HepG2 (cell line): ENCODE data around the gene KDM6B. TPM values are rescaled to one million over a fixed set of nuclear protein-coding genes. Genes with fewer than 3 reads are reported as not detected.

Experiments
- ATAC-seq: fragments of 200-7000 bp; cut with Tn5 transposase; 3 replicates; pipeline ENCODE4 v1.9.1; 2020; ENCODE audit warnings: mild to moderate bottlenecking, moderate library complexity
- BruUV-seq: library from RNA; stranded (reverse); fragments of 400-500 nt; replicated peaks from 2 replicates; lab custom pipeline; 2021; lab: Mats Ljungman, UMichigan
- CTCF ChIA-PET: fragments of 300-600 bp; formaldehyde crosslinking; extraction: SDS; loops from one replicate; lab custom pipeline; 2021; ENCODE audit warnings: low total read pairs, inconsistent platforms, low intra/inter-chr PET ratio; lab: Yijun Ruan, JAX
- POLR2A ChIA-PET: fragments of 350-600 bp; sonication (Branson Sonifier 250); formaldehyde crosslinking; loops from one replicate; lab custom pipeline; 2020; ENCODE audit warnings: antibody characterized with exemption, inconsistent platforms; lab: Yijun Ruan, JAX
- DNase-seq: peaks from one replicate; pipeline ENCODE4 v3.0.0-alpha.2; 2015; ENCODE audit warnings: low spot score
- FAIRE-seq: peaks from 3 replicates; lab custom pipeline; 2011; peaks lifted over from hg19 to GRCh38; lab: Jason Lieb, UNC
- H2AFZ ChIP-seq: one replicate; pipeline ENCODE4 v1.6.1; 2011; ENCODE audit warnings: low read length, inconsistent platforms
- H3K27ac ChIP-seq: fragments of 300-600 bp; 3 replicates; pipeline ENCODE4 v1.8.0; 2011; ENCODE audit warnings: mixed run types, mild to moderate bottlenecking, mixed read lengths, low read length, inconsistent platforms; ENCODE audit not compliant: insufficient read depth; ENCODE audit errors: extremely low read length
- H3K27me3 ChIP-seq, 2 experiments: fragments of 200-600 bp in 1 of 2; 2 replicates in 1 of 2; 3 replicates in 1 of 2; pipeline versions ENCODE4 v1.6.0 to v1.8.0; 2011; ENCODE audit warnings: low read length in 2 of 2, mild to moderate bottlenecking in 2 of 2, moderate library complexity in 2 of 2, inconsistent platforms in 1 of 2; ENCODE audit not compliant: insufficient read depth in 2 of 2, control insufficient read depth in 1 of 2
- H3K36me3 ChIP-seq, 2 experiments: fragments of 200-600 bp in 1 of 2; replicated peaks in 1 of 2; 2 replicates in 1 of 2; 3 replicates in 1 of 2; pipeline versions ENCODE4 v1.5.1 to v1.8.0; 2011; ENCODE audit warnings: low read length in 2 of 2, inconsistent platforms in 1 of 2; ENCODE audit not compliant: insufficient read depth in 2 of 2, control insufficient read depth in 1 of 2
- H3K4me1 ChIP-seq: 2 replicates; pipeline ENCODE4 v1.5.1; 2012; ENCODE audit warnings: low read length, inconsistent platforms; ENCODE audit not compliant: insufficient read depth
- H3K4me2 ChIP-seq: 2 replicates; pipeline ENCODE4 v1.6.0; 2011; ENCODE audit warnings: low read depth, low read length, inconsistent platforms
- H3K4me3 ChIP-seq, 3 experiments: fragments of 200-600 bp in 1 of 3; sonication (generic), shearing (Covaris generic) in 1 of 3; replicated peaks in 1 of 3; 2 replicates each; pipeline ENCODE4 v1.5.1; 2011 to 2016; ENCODE audit warnings: low read length in 3 of 3, inconsistent platforms in 2 of 3, low read depth in 2 of 3, mild to moderate bottlenecking in 2 of 3, control low read depth in 1 of 3, mixed read lengths in 1 of 3; ENCODE audit not compliant: insufficient read depth in 1 of 3
- H3K79me2 ChIP-seq: one replicate; pipeline ENCODE4 v1.6.1; 2011; ENCODE audit warnings: low read length, inconsistent platforms; ENCODE audit not compliant: insufficient read depth
- H3K9ac ChIP-seq: 2 replicates; pipeline ENCODE4 v1.6.0; 2011; ENCODE audit warnings: mild to moderate bottlenecking, low read depth, low read length, inconsistent platforms; ENCODE audit not compliant: insufficient read depth
- H3K9me3 ChIP-seq: 2 replicates; pipeline ENCODE4 v1.5.1; 2012; ENCODE audit warnings: mild to moderate bottlenecking, low read length
- H4K20me1 ChIP-seq: 2 replicates; pipeline ENCODE4 v1.6.0; 2011; ENCODE audit warnings: inconsistent platforms, mild to moderate bottlenecking, low read length, moderate library complexity; ENCODE audit not compliant: insufficient read depth
- CHD2 ChIP-seq: IDR thresholded peaks from 2 replicates; pipeline ENCODE4 v1.6.1; 2011; ENCODE audit warnings: low read depth, low read length, improper control_type of control experiment
- HNRNPK ChIP-seq: fragments of 200-400 bp; formaldehyde crosslinking; IDR thresholded peaks from 2 replicates; pipeline ENCODE4 v1.6.1; 2018; ENCODE audit warnings: low read length, low read depth, moderate library complexity, mild to moderate bottlenecking; ENCODE audit not compliant: poor library complexity, severe bottlenecking
- IRX3 ChIP-seq: sonication (generic); formaldehyde crosslinking; IDR thresholded peaks from 2 replicates; pipeline ENCODE4 v1.8.1; 2023; ENCODE audit warnings: mild to moderate bottlenecking, low read depth, missing genetic modification reagents, borderline replicate concordance
- NR3C1 ChIP-seq: sonication (generic); formaldehyde crosslinking; IDR thresholded peaks from 2 replicates; pipeline ENCODE4 v1.4.0; 2020; ENCODE audit warnings: missing genetic modification reagents
- RFXAP ChIP-seq: sonication (generic); formaldehyde crosslinking; IDR thresholded peaks from 2 replicates; pipeline ENCODE4 v1.4.0; 2020; ENCODE audit warnings: missing genetic modification reagents, borderline replicate concordance
- XRCC5 ChIP-seq: fragments of 200-400 bp; formaldehyde crosslinking; optimal IDR thresholded peaks from 2 replicates; pipeline ENCODE3; 2017; ENCODE audit warnings: mild to moderate bottlenecking, low read length
- ZEB1 ChIP-seq: IDR thresholded peaks from 2 replicates; pipeline ENCODE4 v1.6.1; 2012; ENCODE audit warnings: mild to moderate bottlenecking, low read depth, inconsistent platforms; ENCODE audit not compliant: insufficient replicate concordance
- ZNF230 ChIP-seq: sonication (generic); formaldehyde crosslinking; IDR thresholded peaks from 2 replicates; pipeline ENCODE4 v1.4.0; 2020; ENCODE audit warnings: mild to moderate bottlenecking, missing genetic modification reagents
- WGBS: methylation state at CpG from one replicate; pipeline ENCODE4 v1.1.6; 2017; ENCODE audit warnings: low lambda C conversion rate; 5-methylcytosine and 5-hydroxymethylcytosine counted together
- in situ Hi-C: cut with HindIII; loops from 2 replicates; pipeline ENCODE4 v1.10.0; 2017; ENCODE audit warnings: low pct_unique_long_range_greater_than_20kb; ENCODE audit not compliant: extremely low pct_ligation_motif_present
- intact Hi-C: fragments of 100-400 bp; cut with micrococcal nuclease; formaldehyde crosslinking; loops from one replicate; pipeline ENCODE4 v1.10.0; 2022; ENCODE audit not compliant: unreplicated experiment
- polyA plus RNA-seq, 8 experiments: library from polyadenylated mRNA; depleted of rRNA in 3 of 8; stranded (reverse) in 7 of 8; unstranded in 1 of 8; fragments of >200 nt; fragmentation: Illumina TruSeq in 4 of 8; extraction: Trizol in 4 of 8; gene quantifications; 2 replicates each; pipeline versions ENCODE4 v1.2.1 to v1.2.3, GENCODE V29; 2011 to 2016; ENCODE audit warnings: low read depth in 4 of 8, missing spikeins in 1 of 8, mixed read lengths in 1 of 8; ENCODE audit not compliant: insufficient read depth in 1 of 8
- total RNA-seq, 5 experiments: library from RNA; depleted of rRNA; stranded (reverse); fragments of >200 nt; fragmentation: Illumina TruSeq; extraction: Trizol; gene quantifications; 2 replicates each; pipeline ENCODE4 v1.2.3, GENCODE V29; 2016; ENCODE audit warnings: low read depth in 1 of 5
- TF ChIP-seq, protein P1 (sequence below): sonication (generic); formaldehyde crosslinking; IDR thresholded peaks from 2 replicates; pipeline ENCODE4 v1.5.0; 2020; ENCODE audit warnings: mild to moderate bottlenecking, missing genetic modification reagents, borderline replicate concordance
- TF ChIP-seq, protein P2 (sequence below): sonication (generic); formaldehyde crosslinking; IDR thresholded peaks from 2 replicates; pipeline ENCODE4 v1.4.0; 2020; ENCODE audit warnings: mild to moderate bottlenecking, missing genetic modification reagents

The KDM6B gene
- total and polyA plus RNA-seq, 2 of the 13 experiments (the other 11 are each of a cell fraction or from before 2014, with no cell fraction given) = 1.3 to 2.1 TPM

DNA sequence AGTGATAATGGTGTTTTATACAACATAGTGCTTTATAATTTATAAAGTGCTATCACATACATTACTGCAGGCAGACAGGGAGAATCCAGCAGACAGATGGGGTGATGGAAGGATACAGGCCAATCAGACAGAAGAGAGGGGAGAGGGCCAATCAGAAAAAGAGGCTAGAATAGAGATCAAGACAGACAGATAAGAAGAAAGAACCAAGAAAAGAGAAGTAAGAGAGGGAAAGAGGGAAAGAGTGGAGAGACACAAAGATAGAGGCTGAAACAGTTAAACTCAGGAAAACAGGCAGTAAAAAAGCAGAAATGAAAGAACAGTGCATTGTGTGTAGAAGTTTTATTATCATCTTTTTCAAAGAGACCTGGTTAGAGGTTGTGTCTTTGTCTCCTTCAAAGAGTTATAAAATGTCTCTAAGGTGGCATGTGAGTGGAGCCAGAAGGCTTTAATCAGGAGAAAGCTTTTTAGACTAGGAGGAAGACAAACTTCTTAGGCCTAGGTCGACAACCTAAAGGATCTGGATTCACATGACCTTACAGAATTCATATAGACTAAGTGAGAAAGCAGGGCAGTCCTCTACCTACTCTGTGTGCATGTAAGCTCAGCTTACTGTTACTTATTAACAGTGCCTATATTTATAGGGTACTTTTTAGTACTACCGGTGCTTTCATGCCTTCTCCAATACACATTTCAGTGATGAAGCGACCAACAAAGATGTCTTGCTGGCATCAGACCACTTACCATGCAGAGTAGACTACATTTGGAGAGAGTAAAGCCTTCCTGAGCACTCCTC lies 46.3 kb downstream of the KDM6B start:
- ChIA-PET CTCF (no interaction called here), POLR2A (no interaction called here)
- DNase-seq (no peak), ATAC-seq (no peak; the same call in 2 of the 3 replicates), FAIRE-seq (no peak)
- TF ChIP-seq CHD2 (no peak), XRCC5 (no peak), ZEB1 (no peak), NR3C1 (CRISPR knock-in tag) (no peak), ZNF230 (CRISPR knock-in tag) (no peak), RFXAP (no peak), HNRNPK (no peak), IRX3 (CRISPR knock-in tag) (no peak)
- TF ChIP-seq, protein P1, sequence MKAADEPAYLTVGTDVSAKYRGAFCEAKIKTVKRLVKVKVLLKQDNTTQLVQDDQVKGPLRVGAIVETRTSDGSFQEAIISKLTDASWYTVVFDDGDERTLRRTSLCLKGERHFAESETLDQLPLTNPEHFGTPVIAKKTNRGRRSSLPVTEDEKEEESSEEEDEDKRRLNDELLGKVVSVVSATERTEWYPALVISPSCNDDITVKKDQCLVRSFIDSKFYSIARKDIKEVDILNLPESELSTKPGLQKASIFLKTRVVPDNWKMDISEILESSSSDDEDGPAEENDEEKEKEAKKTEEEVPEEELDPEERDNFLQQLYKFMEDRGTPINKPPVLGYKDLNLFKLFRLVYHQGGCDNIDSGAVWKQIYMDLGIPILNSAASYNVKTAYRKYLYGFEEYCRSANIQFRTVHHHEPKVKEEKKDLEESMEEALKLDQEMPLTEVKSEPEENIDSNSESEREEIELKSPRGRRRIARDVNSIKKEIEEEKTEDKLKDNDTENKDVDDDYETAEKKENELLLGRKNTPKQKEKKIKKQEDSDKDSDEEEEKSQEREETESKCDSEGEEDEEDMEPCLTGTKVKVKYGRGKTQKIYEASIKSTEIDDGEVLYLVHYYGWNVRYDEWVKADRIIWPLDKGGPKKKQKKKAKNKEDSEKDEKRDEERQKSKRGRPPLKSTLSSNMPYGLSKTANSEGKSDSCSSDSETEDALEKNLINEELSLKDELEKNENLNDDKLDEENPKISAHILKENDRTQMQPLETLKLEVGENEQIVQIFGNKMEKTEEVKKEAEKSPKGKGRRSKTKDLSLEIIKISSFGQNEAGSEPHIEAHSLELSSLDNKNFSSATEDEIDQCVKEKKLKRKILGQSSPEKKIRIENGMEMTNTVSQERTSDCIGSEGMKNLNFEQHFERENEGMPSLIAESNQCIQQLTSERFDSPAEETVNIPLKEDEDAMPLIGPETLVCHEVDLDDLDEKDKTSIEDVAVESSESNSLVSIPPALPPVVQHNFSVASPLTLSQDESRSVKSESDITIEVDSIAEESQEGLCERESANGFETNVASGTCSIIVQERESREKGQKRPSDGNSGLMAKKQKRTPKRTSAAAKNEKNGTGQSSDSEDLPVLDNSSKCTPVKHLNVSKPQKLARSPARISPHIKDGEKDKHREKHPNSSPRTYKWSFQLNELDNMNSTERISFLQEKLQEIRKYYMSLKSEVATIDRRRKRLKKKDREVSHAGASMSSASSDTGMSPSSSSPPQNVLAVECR (CRISPR knock-in tag) = no peak
- TF ChIP-seq, protein P2, sequence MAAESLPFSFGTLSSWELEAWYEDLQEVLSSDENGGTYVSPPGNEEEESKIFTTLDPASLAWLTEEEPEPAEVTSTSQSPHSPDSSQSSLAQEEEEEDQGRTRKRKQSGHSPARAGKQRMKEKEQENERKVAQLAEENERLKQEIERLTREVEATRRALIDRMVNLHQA = no peak
- Histone ChIP-seq H3K4me1 (peaks cover 21% of the 10 kb centered on the region), H3K9me3 (no peaks in the 10 kb centered on the region), H3K4me3 (no peak overlapping the region), H3K9ac (no peak overlapping the region), H3K27ac (no peak overlapping the region), H3K79me2 (no peaks in the 10 kb centered on the region), H4K20me1 (no peaks in the 10 kb centered on the region), H2AFZ (no peak overlapping the region), H3K4me2 (no peak overlapping the region), H3K27me3 (peaks cover 1 to 5% of the 10 kb centered on the region in 2 experiments; a peak in 1 of 5 replicates), H3K36me3 (no peaks in the 10 kb centered on the region)
- intact Hi-C loops = no loop called here
- BruUV-seq = no TSS peak
- in situ Hi-C loops = no loop called here
- WGBS = 37% methylated on average over 3 of the region's 3 CpGs
